Vagina (tissue), 2 donors: ENCODE measurements around the gene TGIF2.

ENCODE experiments used
- CTCF ChIP-seq, 3 experiments: fragments of 450-650 bp in 2 of 3; fragments of 200-600 bp in 1 of 3; sonication (generic) in 1 of 3; IDR thresholded peaks; one replicate each; pipeline ENCODE4 v1.5.1; 2017 to 2019; ENCODE audit warnings: antibody characterized with exemption in 3 of 3, mild to moderate bottlenecking in 2 of 3, moderate library complexity in 2 of 3
- POLR2A ChIP-seq, 2 donors: fragments of 450-650 bp; IDR thresholded peaks; one replicate each; pipeline ENCODE4 v1.6.1; 2017; ENCODE audit warnings: antibody characterized with exemption in 2 of 2, mild to moderate bottlenecking in 2 of 2, moderate library complexity in 2 of 2
- POLR2AphosphoS5 ChIP-seq, 2 donors: sonication (generic); formaldehyde crosslinking; IDR thresholded peaks; one replicate each; pipeline ENCODE4 v1.9.0; 2017; ENCODE audit warnings: antibody characterized with exemption in 2 of 2, mild to moderate bottlenecking in 2 of 2, low read depth in 1 of 2; ENCODE audit not compliant: insufficient read depth in 1 of 2

- TF ChIP-seq POLR2A (IDR thresholded peaks at IDR 0.05) = no peak
- TF ChIP-seq CTCF (IDR thresholded peaks at IDR 0.05) = no peak
- no peak for TF ChIP-seq POLR2AphosphoS5 (IDR thresholded peaks at IDR 0.05; ENCODE audit: insufficient read depth in 1 of 2, low read depth in 1 of 2)
These were observed 8.9 kb downstream of the TGIF2 start for GRCh38 chr20:36582322-36582721.
